Heart left ventricle (tissue), 16 donors: ENCODE data around the gene MVK. TPM values are rescaled to one million over a fixed set of nuclear protein-coding genes. Genes with fewer than 3 reads are reported as not detected.

Source experiments
- ATAC-seq, 4 donors: fragments of 200-7000 bp; cut with Tn5 transposase; one replicate each; pipeline ENCODE4 v1.9.1; 2020 to 2022; ENCODE audit warnings: moderate library complexity in 4 of 4, mild to moderate bottlenecking in 3 of 4, moderate number of reproducible peaks in 1 of 4
- DNase-seq, 5 donors: peaks; one replicate each; pipeline ENCODE4 v3.0.0-alpha.2; 2020
- H3K27ac ChIP-seq, 12 donors: fragments of 200-600 bp; sonication (generic) in 4 of 12; one replicate each; pipeline versions ENCODE4 v1.5.0 to v1.8.0; 2016 to 2022; ENCODE audit warnings: mild to moderate bottlenecking in 2 of 12
- H3K27me3 ChIP-seq, 9 donors: fragments of 200-600 bp; sonication (generic) in 2 of 9; one replicate each; pipeline versions ENCODE4 v1.5.1 to v1.8.0; 2016 to 2022; ENCODE audit warnings: mild to moderate bottlenecking in 3 of 9
- H3K36me3 ChIP-seq, 9 donors: fragments of 200-600 bp; sonication (generic) in 2 of 9; one replicate each; pipeline versions ENCODE4 v1.5.0 to v1.8.0; 2018 to 2022; ENCODE audit warnings: mild to moderate bottlenecking in 2 of 9
- H3K4me1 ChIP-seq, 12 donors: fragments of 200-600 bp; sonication (generic) in 4 of 12; one replicate each; pipeline versions ENCODE4 v1.5.0 to v1.8.0; 2016 to 2022; ENCODE audit warnings: mild to moderate bottlenecking in 3 of 12
- H3K4me3 ChIP-seq, 12 donors: fragments of 200-600 bp; sonication (generic) in 4 of 12; one replicate each; pipeline versions ENCODE4 v1.5.0 to v1.8.0; 2017 to 2022; ENCODE audit warnings: mild to moderate bottlenecking in 9 of 12, moderate library complexity in 4 of 12
- H3K9me3 ChIP-seq, 12 donors: fragments of 200-600 bp; sonication (generic) in 4 of 12; one replicate each; pipeline versions ENCODE4 v1.5.0 to v1.8.0; 2016 to 2022; ENCODE audit warnings: mild to moderate bottlenecking in 1 of 12
- CTCF ChIP-seq, 12 donors: fragments of 200-600 bp; sonication (generic) in 4 of 12; IDR thresholded peaks; one replicate each; pipeline versions ENCODE4 v1.5.0 to v1.8.0; 2018 to 2022; ENCODE audit warnings: antibody characterized with exemption in 12 of 12, mild to moderate bottlenecking in 5 of 12
- POLR2A ChIP-seq, 2 donors: fragments of 450-650 bp; IDR thresholded peaks; one replicate each; pipeline ENCODE4 v1.6.1; 2017; ENCODE audit warnings: antibody characterized with exemption in 2 of 2, mild to moderate bottlenecking in 2 of 2, moderate library complexity in 2 of 2
- WGBS, 4 donors: extraction: QIAGEN DNeasy Blood & Tissue Kit in 2 of 4; methylation state at CpG; one replicate each; pipeline versions ENCODE4 v1.1.5 to v1.1.7; 2013 to 2018; 5-methylcytosine and 5-hydroxymethylcytosine counted together
- intact Hi-C, 10 donors: fragments of 100-400 bp; cut with DNase I; formaldehyde crosslinking; loops; one replicate each; pipeline versions ENCODE4 v1.11.1 to v1.14.2; 2022
- polyA plus RNA-seq, 2 donors: library from polyadenylated mRNA; stranded (reverse); fragments of 200-250 nt; gene quantifications; one replicate each; pipeline ENCODE4 v1.2.3, GENCODE V29; 2013
- total RNA-seq, 9 donors: library from RNA; depleted of rRNA in 2 of 9; stranded (reverse); fragments of >200 nt in 2 of 9; fragmentation: NEBNext Ultra II Directional in 3 of 9; extraction: Animal tissue kit (Norgen Biotek cat#: 25700) in 3 of 9; gene quantifications; one replicate each; pipeline versions ENCODE4 v1.1.0 to v1.2.4, GENCODE V29; 2016 to 2023
- donor health status: ischemic (EF 13 %, LVEDD 7.1; RV severe dilation, severe dysfunction).
- donor health status: healthy with polysubstance abuse.
- donor health status: DM: no; HTN: yes; CAD: no.
- donor health status: DM: no; HTN: no; CAD: no.
- donor health status: ischemic (EF 25% LVEDD 6.9; RV normal size, moderate dysfunction).
- donor health status: ischemic (EF 25% LVEDD 5.7; RV mildly dilated, moderate dysfunction).
- donor health status: healthy.
- donor health status: DM: yes; HTN: yes; CAD: no.
- donor health status: ischemic (EF 35%, LVEDD 5.7; RV mildly dilated, moderate dysfunction).
- donor health status: nonischemic (EF 11% LVEDD 7.7; RV severe dilation, severe dysfunction).
- donor health status: DM: yes; HTN: yes; CAD: no.
- donor health status: PGD.
- donor health status: ischemic (EF 29% LVEDD 5.4; RV normal size, mild dysfunction).
- donor health status: nonischemic (EF 23%, LVEDD 6.1; RV moderate dilation, normal function).

MVK gene
- total and polyA plus RNA-seq, 11 donors = 7.9 to 14.9 (median 10.1) TPM

- WGBS, 4 donors = 68 to 80% (median 77%) methylated on average over 10 to 12 of the region's 12 CpGs
- Histone ChIP-seq H3K27ac (no peak overlapping the region), H3K27me3 (peaks cover 2 to 25% (median 8%) of the 10 kb centered on the region in 9 donors), H3K36me3 (no peaks in the 10 kb centered on the region), H3K4me3 (no peak overlapping the region), H3K4me1 (peaks cover 0 to 8% (median 0%) of the 10 kb centered on the region in 12 donors), H3K9me3 (no peaks in the 10 kb centered on the region)
- DNase-seq = no peak
- intact Hi-C loops = no loop called here
- ATAC-seq = no peak
- TF ChIP-seq CTCF (IDR thresholded peaks at IDR 0.05) (no peak), POLR2A (IDR thresholded peaks at IDR 0.05) (no peak)
These were observed 52.3 kb downstream of the MVK start for GRCh38 chr12:109625749-109626377.

DNA sequence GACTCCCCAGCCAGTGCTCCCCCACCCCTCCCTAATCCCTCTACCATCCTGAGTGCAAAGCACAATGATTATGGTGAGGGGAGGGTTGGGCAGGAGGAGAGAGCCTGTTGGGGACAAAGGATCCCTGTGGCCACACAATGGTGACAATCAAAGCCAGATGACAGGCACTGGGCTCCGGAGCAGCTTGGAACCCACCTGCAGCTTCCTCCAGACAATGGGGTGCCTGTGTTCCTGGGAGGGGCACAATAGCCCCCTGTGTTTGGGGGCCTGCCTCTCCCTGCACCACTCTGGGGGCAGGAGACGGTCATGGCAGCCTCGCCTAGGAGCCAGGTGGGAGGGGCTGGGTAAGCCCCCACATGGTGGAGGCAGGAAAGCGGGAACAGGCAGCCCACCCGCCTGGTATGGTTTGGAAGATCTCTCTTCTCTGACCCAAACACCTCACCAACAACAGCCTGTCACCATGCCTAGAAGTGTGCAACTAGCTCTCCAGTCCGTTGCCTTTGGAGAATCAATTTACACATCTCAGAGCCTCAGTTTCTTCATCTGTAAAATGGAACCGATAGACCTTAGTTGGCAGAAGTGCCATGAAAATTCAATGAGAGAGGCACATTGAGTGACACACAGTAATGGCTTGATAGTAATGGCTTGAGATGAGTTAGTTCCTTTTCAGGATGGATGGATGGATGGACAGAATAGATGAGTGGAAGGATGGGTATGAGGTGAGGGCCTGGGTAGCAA lies 53.0 kb downstream of the MVK start:
- peaks cover 0 to 8% (median 0%) of the 10 kb centered on the region in 12 donors for H3K4me1 ChIP-seq
- H3K27ac ChIP-seq = no peak overlapping the region
- H3K4me3 ChIP-seq = no peak overlapping the region
- 66 to 76% (median 67%) methylated on average over 7 of the region's 7 CpGs for WGBS, 4 donors
- DNase-seq (no peak), ATAC-seq (no peak)
- H3K9me3 ChIP-seq = no peaks in the 10 kb centered on the region
- intact Hi-C loops = no loop called here
- peaks cover 3 to 32% (median 8%) of the 10 kb centered on the region in 9 donors for H3K27me3 ChIP-seq
- no peak for TF ChIP-seq CTCF (IDR thresholded peaks at IDR 0.05)
- TF ChIP-seq POLR2A (IDR thresholded peaks at IDR 0.05) = no peak
- H3K36me3 ChIP-seq = no peaks in the 10 kb centered on the region

GRCh38 chr12:109627633-109628032 lies 54.0 kb downstream of the MVK start:
- H3K4me1 ChIP-seq = peaks cover 0 to 8% (median 0%) of the 10 kb centered on the region in 12 donors
- peaks cover under 1 to 34% (median 9%) of the 10 kb centered on the region in 9 donors for H3K27me3 ChIP-seq
- H3K27ac ChIP-seq = no peak overlapping the region
- 58 to 70% (median 61%) methylated on average over 7 of the region's 7 CpGs for WGBS, 4 donors
- H3K4me3 ChIP-seq = no peak overlapping the region
- intact Hi-C loops = no loop called here
- ATAC-seq = no peak
- DNase-seq = no peak
- TF ChIP-seq CTCF (IDR thresholded peaks at IDR 0.05) (no peak), POLR2A (IDR thresholded peaks at IDR 0.05) (no peak)
- H3K36me3 ChIP-seq = no peaks in the 10 kb centered on the region
- no peaks in the 10 kb centered on the region for H3K9me3 ChIP-seq

- ATAC-seq = no peak
- peaks cover 0 to 34% (median 9%) of the 10 kb centered on the region in 9 donors for H3K27me3 ChIP-seq
These were observed 56.5 kb downstream of the MVK start for GRCh38 chr12:109630107-109630506.

More at GRCh38 chr12:109630107-109630506, 56.5 kb downstream of the MVK start:
- 90 to 93% (median 91%) methylated on average over 5 of the region's 5 CpGs for WGBS, 4 donors
- no peaks in the 10 kb centered on the region for H3K9me3 ChIP-seq
- no peak overlapping the region for H3K27ac ChIP-seq
- intact Hi-C loops = no loop called here
- DNase-seq = no peak
- no peak overlapping the region for H3K4me3 ChIP-seq
- H3K36me3 ChIP-seq = no peaks in the 10 kb centered on the region
- no peak for TF ChIP-seq POLR2A (IDR thresholded peaks at IDR 0.05)
- TF ChIP-seq CTCF (IDR thresholded peaks at IDR 0.05) = no peak
- peaks cover 0 to 4% (median 0%) of the 10 kb centered on the region in 12 donors for H3K4me1 ChIP-seq
